PFSK-1 (cell line): ENCODE results near the gene C1orf174.

ENCODE experiments used
- POLR2AphosphoS5 ChIP-seq: IDR thresholded peaks from 2 replicates; pipeline ENCODE4 v1.6.1; 2012; ENCODE audit warnings: low read depth, mild to moderate bottlenecking, control low read depth, low read length, moderate library complexity
- REST ChIP-seq, 2 experiments: IDR thresholded peaks; 2 replicates each; pipeline versions ENCODE4 v1.6.1 to v1.8.0; 2011 to 2012; ENCODE audit warnings: low read depth in 2 of 2, low read length in 2 of 2, control low read depth in 1 of 2, inconsistent platforms in 1 of 2, mild to moderate bottlenecking in 1 of 2, moderate library complexity in 1 of 2; ENCODE audit not compliant: insufficient read depth in 1 of 2
- SIN3A ChIP-seq: IDR thresholded peaks from 2 replicates; pipeline ENCODE4 v1.6.1; 2012; ENCODE audit warnings: mild to moderate bottlenecking, low read length, moderate library complexity, borderline replicate concordance; ENCODE audit not compliant: insufficient read depth

DNA sequence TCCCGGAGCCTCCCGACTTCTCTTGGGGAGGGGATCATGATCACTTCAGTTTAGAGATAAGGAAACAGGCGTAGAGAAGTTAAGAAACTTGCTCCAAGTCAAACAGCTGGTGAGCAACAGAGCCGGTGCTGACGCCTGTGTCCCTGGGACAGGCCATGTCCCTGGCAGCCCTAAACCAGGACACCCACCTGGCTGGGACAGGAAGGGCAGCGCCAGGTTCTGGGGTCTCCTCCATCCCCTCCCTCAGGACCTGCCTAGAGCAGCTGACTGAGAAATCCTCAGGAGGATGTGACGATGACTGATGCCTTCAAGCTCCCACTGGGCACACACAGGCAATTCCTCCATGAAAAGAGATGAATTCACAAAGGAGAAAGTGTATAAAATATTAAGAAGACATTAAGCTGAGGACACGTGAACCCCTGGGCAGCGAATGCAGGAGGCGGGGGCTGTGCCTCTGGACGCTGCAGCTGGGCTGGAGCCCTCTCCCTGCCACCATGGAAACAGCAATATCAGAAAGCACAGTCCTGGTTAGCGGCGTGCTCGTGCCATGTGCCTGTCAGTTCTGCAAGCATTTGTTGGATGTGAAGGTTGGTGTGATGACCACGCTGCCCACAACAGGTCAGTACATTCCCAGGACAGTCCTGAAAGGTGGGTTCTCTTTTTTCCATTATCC is 40.1 kb upstream of the C1orf174 start:
- no peak for TF ChIP-seq POLR2AphosphoS5
- no peak for TF ChIP-seq REST (IDR thresholded peaks at IDR 0.05; ENCODE audit: insufficient read depth in 1 of 2, low read depth in 2 of 2, low read length in 2 of 2)
- no peak for TF ChIP-seq SIN3A
